ENCODE data around the gene MYO7A.

GRCh38 chr11:77211040-77211451 lies 83.0 kb downstream of the MYO7A start:
- TF ChIP-seq CTCF (IDR thresholded peaks at IDR 0.05) (no peak), POLR2A (IDR thresholded peaks at IDR 0.05) (no peak), POLR2AphosphoS5 (IDR thresholded peaks at IDR 0.05) (no peak)
